Body of pancreas (tissue), 4 donors: ENCODE results near the gene PERCC1. TPM values are rescaled to one million over a fixed set of nuclear protein-coding genes. Genes with fewer than 3 reads are reported as not detected.

ENCODE experiments used
- ATAC-seq: fragments of 150-250 bp; one replicate; pipeline ENCODE4 v1.9.1; 2016
- DNase-seq, 4 donors: peaks; one replicate each; pipeline ENCODE4 v3.0.0-alpha.2; 2019
- H3K27ac ChIP-seq, 4 donors: fragments of 200-600 bp; sonication (generic); 1 replicate in 3 of 4; 2 replicates in 1 of 4; pipeline versions ENCODE4 v1.5.1 to v1.6.1; 2016 to 2019; ENCODE audit warnings: mild to moderate bottlenecking in 1 of 4, mixed read lengths in 1 of 4, moderate library complexity in 1 of 4
- H3K27me3 ChIP-seq, 2 donors: fragments of 200-600 bp; sonication (generic); one replicate each; pipeline ENCODE4 v1.6.0; 2016; ENCODE audit warnings: mild to moderate bottlenecking in 1 of 2
- H3K36me3 ChIP-seq, 2 donors: fragments of 200-600 bp; sonication (generic); replicated peaks in 1 of 2; 2 replicates each; pipeline ENCODE4 v1.5.1; 2016; ENCODE audit warnings: low read depth in 2 of 2; ENCODE audit not compliant: insufficient read depth in 1 of 2
- H3K4me1 ChIP-seq: fragments of 200-600 bp; sonication (generic); one replicate; pipeline ENCODE4 v1.6.0; 2016
- H3K4me3 ChIP-seq, 2 donors: fragments of 200-600 bp; sonication (generic); 1 replicate in 1 of 2; 2 replicates in 1 of 2; pipeline ENCODE4 v1.5.1; 2016 to 2019
- H3K9me3 ChIP-seq, 3 donors: fragments of 200-600 bp; sonication (generic); 1 replicate in 2 of 3; 2 replicates in 1 of 3; pipeline ENCODE4 v1.5.1; 2016
- POLR2A ChIP-seq, 3 donors: fragments of 450-650 bp; IDR thresholded peaks; one replicate each; pipeline ENCODE4 v1.6.1; 2016; ENCODE audit warnings: antibody characterized with exemption in 3 of 3, mild to moderate bottlenecking in 2 of 3
- WGBS, 2 donors: methylation state at CpG; one replicate each; pipeline ENCODE4 v1.1.5; 2017; 5-methylcytosine and 5-hydroxymethylcytosine counted together
- intact Hi-C: fragments of 100-400 bp; cut with DNase I; formaldehyde crosslinking; loops from one replicate; pipeline ENCODE4 v1.15.1; 2023
- total RNA-seq, 2 donors: library from RNA; depleted of rRNA; stranded (reverse); fragments of >200 nt; gene quantifications; one replicate each; pipeline ENCODE4 v1.1.0, GENCODE V29; 2016
- TF ChIP-seq, protein P1 (sequence below), 7 experiments: fragments of 450-650 bp in 4 of 7; fragments of 200-600 bp in 3 of 7; sonication (generic) in 3 of 7; IDR thresholded peaks; one replicate each; pipeline ENCODE4 v1.5.1; 2016 to 2019; ENCODE audit warnings: antibody characterized with exemption in 7 of 7

Gene PERCC1
- total RNA-seq, 2 donors from 2014 or later, result not detected

DNA sequence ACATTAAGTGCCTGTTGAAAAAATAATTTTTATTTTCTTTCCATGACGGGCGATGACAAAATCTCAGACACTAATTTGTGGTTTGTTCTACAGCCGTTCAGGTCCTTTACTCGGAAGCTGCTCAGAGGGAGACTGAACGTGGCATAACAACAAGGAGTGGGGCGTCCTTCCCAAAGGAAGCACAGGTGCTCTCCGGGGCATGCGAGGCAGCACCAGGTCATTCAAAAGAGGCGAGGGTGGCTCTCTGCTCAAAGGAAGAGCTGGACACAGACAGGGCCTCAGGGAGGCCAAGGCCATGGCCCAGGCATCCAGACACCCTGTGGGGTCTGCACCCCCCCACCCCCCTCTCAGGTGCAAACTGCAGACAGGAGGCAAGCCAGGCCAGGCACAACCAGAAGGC is 32.5 kb upstream of the PERCC1 start:
- Histone ChIP-seq H3K9me3 (no peaks in the 10 kb centered on the region), H3K27me3 (no peaks in the 10 kb centered on the region), H3K27ac (no peak overlapping the region), H3K4me1 (no peaks in the 10 kb centered on the region), H3K4me3 (no peak overlapping the region), H3K36me3 (peaks cover 0 to 18% of the 10 kb centered on the region in 2 donors)
- DNase-seq (no peak), ATAC-seq (no peak)
- 91 to 94% methylated on average over 8 to 9 of the region's 9 CpGs for WGBS, 2 donors
- TF ChIP-seq, protein P1, sequence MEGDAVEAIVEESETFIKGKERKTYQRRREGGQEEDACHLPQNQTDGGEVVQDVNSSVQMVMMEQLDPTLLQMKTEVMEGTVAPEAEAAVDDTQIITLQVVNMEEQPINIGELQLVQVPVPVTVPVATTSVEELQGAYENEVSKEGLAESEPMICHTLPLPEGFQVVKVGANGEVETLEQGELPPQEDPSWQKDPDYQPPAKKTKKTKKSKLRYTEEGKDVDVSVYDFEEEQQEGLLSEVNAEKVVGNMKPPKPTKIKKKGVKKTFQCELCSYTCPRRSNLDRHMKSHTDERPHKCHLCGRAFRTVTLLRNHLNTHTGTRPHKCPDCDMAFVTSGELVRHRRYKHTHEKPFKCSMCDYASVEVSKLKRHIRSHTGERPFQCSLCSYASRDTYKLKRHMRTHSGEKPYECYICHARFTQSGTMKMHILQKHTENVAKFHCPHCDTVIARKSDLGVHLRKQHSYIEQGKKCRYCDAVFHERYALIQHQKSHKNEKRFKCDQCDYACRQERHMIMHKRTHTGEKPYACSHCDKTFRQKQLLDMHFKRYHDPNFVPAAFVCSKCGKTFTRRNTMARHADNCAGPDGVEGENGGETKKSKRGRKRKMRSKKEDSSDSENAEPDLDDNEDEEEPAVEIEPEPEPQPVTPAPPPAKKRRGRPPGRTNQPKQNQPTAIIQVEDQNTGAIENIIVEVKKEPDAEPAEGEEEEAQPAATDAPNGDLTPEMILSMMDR (IDR thresholded peaks at IDR 0.05), result no peak
- TF ChIP-seq POLR2A (IDR thresholded peaks at IDR 0.05), result no peak
- intact Hi-C loops, result no loop called here

DNA sequence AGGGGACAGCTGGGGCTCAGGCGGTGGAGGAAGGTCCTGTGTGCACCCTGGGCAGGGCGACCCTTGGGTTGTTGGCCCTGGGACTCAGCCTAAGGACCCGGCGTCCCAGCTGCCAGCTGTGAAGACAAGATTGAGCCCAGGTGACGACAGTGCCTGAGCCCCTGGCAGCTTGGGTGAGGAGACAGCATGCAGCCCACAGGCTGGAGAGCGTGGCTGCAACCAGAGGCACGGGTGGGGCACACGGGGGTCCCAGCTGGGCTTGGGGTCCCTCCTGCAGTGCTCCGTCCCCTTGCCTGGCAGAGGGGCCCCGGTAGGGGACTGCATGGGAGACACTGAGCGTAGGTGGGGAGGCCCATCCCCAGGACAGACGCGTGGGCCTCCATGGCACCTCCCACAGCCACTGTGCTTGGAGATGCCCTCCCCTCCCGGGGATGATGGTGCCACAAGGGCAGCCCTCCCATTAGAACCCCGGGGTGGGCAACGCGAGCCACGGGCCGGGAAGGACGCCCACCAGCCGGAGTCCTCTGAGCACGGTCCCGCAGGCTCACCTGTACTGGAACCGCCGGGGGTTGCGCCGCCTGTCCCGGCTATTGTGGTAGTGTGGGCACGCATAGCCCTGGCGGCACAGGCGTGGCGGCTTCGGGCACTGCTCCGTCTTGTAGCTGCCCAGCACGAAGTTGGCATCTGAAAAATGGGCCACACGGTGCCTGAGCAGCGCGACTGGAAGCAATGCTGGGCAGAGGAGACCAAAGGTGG is 31.9 kb upstream of the PERCC1 start:
- Histone ChIP-seq H3K36me3 (peaks cover 0 to 18% of the 10 kb centered on the region in 2 donors), H3K4me3 (no peak overlapping the region), H3K27ac (no peak overlapping the region), H3K27me3 (no peaks in the 10 kb centered on the region), H3K4me1 (no peaks in the 10 kb centered on the region), H3K9me3 (no peaks in the 10 kb centered on the region)
- WGBS, 2 donors, result 93 to 95% methylated on average over 15 to 29 of the region's 38 CpGs
- intact Hi-C loops, result no loop called here
- ATAC-seq, result no peak
- no peak for DNase-seq
- TF ChIP-seq POLR2A (IDR thresholded peaks at IDR 0.05), result no peak
- TF ChIP-seq, protein P1 (IDR thresholded peaks at IDR 0.05), result no peak

DNA sequence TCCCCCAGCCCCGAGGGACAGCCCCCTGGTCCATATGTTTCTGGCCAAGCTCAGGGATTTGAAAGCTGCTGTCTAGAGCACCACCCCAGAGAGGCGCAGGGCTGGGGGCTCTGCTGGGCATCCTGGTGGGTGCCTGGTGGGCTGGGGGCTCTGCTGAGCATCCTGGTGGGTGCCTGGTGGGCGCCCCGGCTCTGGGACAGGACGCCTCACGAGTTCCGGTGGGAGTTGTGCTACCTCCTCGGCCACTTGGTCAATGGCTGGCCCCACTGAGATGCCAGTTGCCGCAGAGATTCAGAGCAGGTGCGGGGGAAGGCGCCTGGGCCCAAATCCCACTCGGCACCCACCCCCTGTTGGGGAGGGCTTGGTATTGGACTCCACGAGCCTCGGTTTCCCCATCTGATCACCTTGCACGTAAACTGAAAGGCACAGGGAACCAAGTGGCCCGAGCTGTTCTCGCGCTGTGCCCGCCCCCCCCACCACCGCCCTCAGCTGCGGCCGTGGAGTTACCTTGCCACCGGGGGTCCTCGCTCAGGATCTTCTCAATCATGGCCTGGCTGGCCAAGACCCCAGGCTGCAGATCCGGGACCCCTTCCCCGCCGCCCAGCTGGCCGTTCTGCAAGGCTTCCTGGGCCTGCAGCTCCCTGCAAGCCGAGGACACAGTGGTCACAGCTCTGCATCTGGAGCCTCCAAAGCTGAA is 29.7 kb upstream of the PERCC1 start:
- TF ChIP-seq POLR2A (IDR thresholded peaks at IDR 0.05), result no peak
- TF ChIP-seq, protein P1 (IDR thresholded peaks at IDR 0.05), result no peak
- Histone ChIP-seq H3K4me3 (no peak overlapping the region), H3K9me3 (no peaks in the 10 kb centered on the region), H3K4me1 (no peaks in the 10 kb centered on the region), H3K27me3 (no peaks in the 10 kb centered on the region), H3K36me3 (peaks cover 0 to 18% of the 10 kb centered on the region in 2 donors), H3K27ac (no peak overlapping the region)
- intact Hi-C loops, result no loop called here
- DNase-seq (no peak), ATAC-seq (no peak)
- 89 to 95% methylated on average over 4 to 26 of the region's 29 CpGs for WGBS, 2 donors

DNA sequence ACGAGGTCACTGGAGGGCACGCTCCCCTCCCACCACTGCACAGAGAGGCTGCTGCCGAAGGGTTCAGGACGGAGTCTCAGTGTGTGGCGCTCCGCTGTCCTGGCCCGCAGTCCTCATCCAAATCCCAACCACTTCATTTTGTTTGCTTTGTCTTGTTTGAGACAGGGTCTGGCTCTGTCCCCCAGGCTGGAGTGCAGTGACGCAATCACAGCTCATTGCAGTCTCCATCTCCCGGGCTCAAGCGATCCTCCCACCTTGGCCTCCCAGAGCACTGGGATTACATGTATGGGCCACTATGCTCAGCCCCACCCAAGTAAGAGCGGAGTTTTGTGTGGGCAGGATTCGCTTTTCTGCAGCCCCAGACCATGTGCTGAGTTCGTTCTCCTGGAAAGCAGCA is 29.1 kb upstream of the PERCC1 start:
- intact Hi-C loops, result no loop called here
- Histone ChIP-seq H3K9me3 (no peaks in the 10 kb centered on the region), H3K36me3 (peaks cover 0 to 18% of the 10 kb centered on the region in 2 donors), H3K27me3 (no peaks in the 10 kb centered on the region), H3K4me1 (no peaks in the 10 kb centered on the region), H3K27ac (no peak overlapping the region), H3K4me3 (no peak overlapping the region)
- no peak for DNase-seq
- 91 to 97% methylated on average over 7 to 13 of the region's 13 CpGs for WGBS, 2 donors
- no peak for ATAC-seq
- TF ChIP-seq POLR2A (IDR thresholded peaks at IDR 0.05), result no peak
- TF ChIP-seq, protein P1 (IDR thresholded peaks at IDR 0.05), result no peak
